ENCODE data around the gene MECP2. TPM values are rescaled to one million over a fixed set of nuclear protein-coding genes. Genes with fewer than 3 reads are reported as not detected.
A peak's percentile ranks its signal among the peaks of the same experiment; 100 is the strongest.

MECP2 gene
- total RNA-seq, 1 donor from 2014 or later, result 43.7 TPM

- no peak for DNase-seq (ENCODE audit: extremely low spot score, unreplicated experiment)
- Mint-ChIP-seq H3K9me3 (ENCODE audit: unreplicated experiment) (no peaks in the 10 kb centered on the region), H3K27me3 (ENCODE audit: unreplicated experiment) (no peaks in the 10 kb centered on the region), H3K4me3 (ENCODE audit: unreplicated experiment) (no peak overlapping the region), H3K4me1 (ENCODE audit: unreplicated experiment) (peaks cover 58% of the 10 kb centered on the region), H3K36me3 (ENCODE audit: unreplicated experiment) (no peaks in the 10 kb centered on the region), H3K27ac (ENCODE audit: unreplicated experiment) (peak overlapping the region; percentile 29)
- no peak for TF ChIP-seq CTCF (IDR thresholded peaks at IDR 0.05)
These were observed 57.2 kb downstream of the MECP2 start for GRCh38 chrX:154040307-154040756.

GRCh38 chrX:154039577-154039976 lies 57.9 kb downstream of the MECP2 start:
- no peaks in the 10 kb centered on the region for H3K36me3 Mint-ChIP-seq (ENCODE audit: unreplicated experiment)
- H3K4me3 Mint-ChIP-seq (ENCODE audit: unreplicated experiment), result no peak overlapping the region
- TF ChIP-seq CTCF (IDR thresholded peaks at IDR 0.05), result no peak
- H3K27ac Mint-ChIP-seq (ENCODE audit: unreplicated experiment), result peak overlapping the region; percentile 11
- no peak for DNase-seq (ENCODE audit: extremely low spot score, unreplicated experiment)
- H3K9me3 Mint-ChIP-seq (ENCODE audit: unreplicated experiment), result no peaks in the 10 kb centered on the region
- peaks cover 61% of the 10 kb centered on the region for H3K4me1 Mint-ChIP-seq (ENCODE audit: unreplicated experiment)
- H3K27me3 Mint-ChIP-seq (ENCODE audit: unreplicated experiment), result no peaks in the 10 kb centered on the region

GRCh38 chrX:154038656-154039055 lies 58.9 kb downstream of the MECP2 start:
- Mint-ChIP-seq H3K27me3 (ENCODE audit: unreplicated experiment) (no peaks in the 10 kb centered on the region), H3K9me3 (ENCODE audit: unreplicated experiment) (no peaks in the 10 kb centered on the region), H3K4me3 (ENCODE audit: unreplicated experiment) (no peak overlapping the region), H3K4me1 (ENCODE audit: unreplicated experiment) (peaks cover 54% of the 10 kb centered on the region), H3K36me3 (ENCODE audit: unreplicated experiment) (no peaks in the 10 kb centered on the region), H3K27ac (ENCODE audit: unreplicated experiment) (no peak overlapping the region)
- no peak for DNase-seq (ENCODE audit: extremely low spot score, unreplicated experiment)
- TF ChIP-seq CTCF (IDR thresholded peaks at IDR 0.05), result no peak

GRCh38 chrX:154037754-154038153 lies 59.8 kb downstream of the MECP2 start:
- no peak for TF ChIP-seq CTCF (IDR thresholded peaks at IDR 0.05)
- H3K27me3 Mint-ChIP-seq (ENCODE audit: unreplicated experiment), result no peaks in the 10 kb centered on the region
- no peak for DNase-seq (ENCODE audit: extremely low spot score, unreplicated experiment)

GRCh38 chrX:154036513-154036912 lies 61.0 kb downstream of the MECP2 start:
- peaks cover 34% of the 10 kb centered on the region for H3K4me1 Mint-ChIP-seq (ENCODE audit: unreplicated experiment)
- TF ChIP-seq CTCF (IDR thresholded peaks at IDR 0.05), result no peak
- DNase-seq (ENCODE audit: extremely low spot score, unreplicated experiment), result no peak
- peaks cover 6% of the 10 kb centered on the region for H3K36me3 Mint-ChIP-seq (ENCODE audit: unreplicated experiment)
- no peaks in the 10 kb centered on the region for H3K9me3 Mint-ChIP-seq (ENCODE audit: unreplicated experiment)
- H3K4me3 Mint-ChIP-seq (ENCODE audit: unreplicated experiment), result no peak overlapping the region
- H3K27ac Mint-ChIP-seq (ENCODE audit: unreplicated experiment), result no peak overlapping the region
- no peaks in the 10 kb centered on the region for H3K27me3 Mint-ChIP-seq (ENCODE audit: unreplicated experiment)

More at GRCh38 chrX:154037754-154038153, 59.8 kb downstream of the MECP2 start:
- Mint-ChIP-seq H3K36me3 (ENCODE audit: unreplicated experiment) (no peaks in the 10 kb centered on the region), H3K4me1 (ENCODE audit: unreplicated experiment) (peaks cover 45% of the 10 kb centered on the region), H3K9me3 (ENCODE audit: unreplicated experiment) (no peaks in the 10 kb centered on the region), H3K4me3 (ENCODE audit: unreplicated experiment) (no peak overlapping the region), H3K27ac (ENCODE audit: unreplicated experiment) (no peak overlapping the region)
